ENCODE results near the gene CLP1. TPM values are rescaled to one million over a fixed set of nuclear protein-coding genes. Genes with fewer than 3 reads are reported as not detected.

CLP1 gene
- total RNA-seq, 1 experiment from 2014 or later, result 35.5 TPM

DNA sequence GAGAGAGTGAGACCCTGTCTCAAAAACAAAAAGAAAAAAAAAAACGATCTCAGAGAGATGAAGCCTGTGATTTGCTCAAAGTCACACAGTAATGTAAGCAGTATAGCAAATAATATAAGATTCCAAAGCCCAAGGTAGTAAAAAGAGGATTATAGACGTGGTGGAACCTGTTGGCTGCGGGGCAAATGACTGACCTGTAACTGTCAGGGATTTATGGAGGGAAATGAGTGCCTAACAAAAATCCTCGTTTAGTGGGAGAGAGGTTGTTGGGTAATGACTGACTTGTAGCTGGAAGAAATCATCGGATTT lies 723 bp upstream of the CLP1 start:
- no peak overlapping the region for H2AK5ac ChIP-seq (ENCODE audit: insufficient read length, low read length)
- Mint-ChIP-seq H3K27me3 (ENCODE audit: low read depth) (peaks cover 39% of the 10 kb centered on the region), H3K4me3 (peak overlapping the region; percentile 94 to 100), H3K36me3 (ENCODE audit: insufficient read depth in 1 of 3, low read depth in 3 of 3) (peaks cover 18 to 31% (median 26%) of the 10 kb centered on the region in 3 experiments), H3K27ac (peak overlapping the region in 1 of 3 experiments; percentile 34; a peak in 2 of 7 replicates), H3K4me1 (peaks cover 11 to 31% of the 10 kb centered on the region in 2 experiments), H3K9me3 (no peaks in the 10 kb centered on the region; a peak in 1 of 5 replicates)
- no peak overlapping the region for H2BK12ac ChIP-seq (ENCODE audit: insufficient read length, low read depth, low read length)
- no peak overlapping the region for H3K23ac ChIP-seq (ENCODE audit: insufficient read length, low read depth, low read length)
- H2AFZ ChIP-seq (ENCODE audit: low read length), result no peak overlapping the region
- H3K9ac ChIP-seq (ENCODE audit: extremely low read depth, insufficient read length, low read length), result peak overlapping the region; percentile 43
- H4K20me1 ChIP-seq (ENCODE audit: control insufficient read depth, insufficient read depth, insufficient read length), result no peaks in the 10 kb centered on the region
- no peak overlapping the region for H4K8ac ChIP-seq (replicated peaks; ENCODE audit: insufficient read length, low read depth, low read length)
- no peak for TF ChIP-seq CTCF (conservative IDR thresholded peaks at IDR 0.05)
- no peak overlapping the region for H3T11ph ChIP-seq (ENCODE audit: low read length)
- no peak overlapping the region for H3K56ac ChIP-seq (ENCODE audit: insufficient read length, low read depth, low read length)
- DNase-seq, result no peak
- H3K4me2 ChIP-seq (ENCODE audit: insufficient read depth, insufficient read length, low read length), result peak overlapping the region; percentile 46
- H3K27me3 ChIP-seq (ENCODE audit: insufficient read depth, low read length), result no peaks in the 10 kb centered on the region
- no peak overlapping the region for H2BK20ac ChIP-seq (ENCODE audit: low read depth, low read length, poor library complexity, severe bottlenecking)
- no peak overlapping the region for H3K18ac ChIP-seq (ENCODE audit: insufficient read length, low read depth, low read length)
- no peak overlapping the region for H4K5ac ChIP-seq (ENCODE audit: insufficient read length, low read depth, low read length)
- no peak overlapping the region for H3K27ac ChIP-seq (ENCODE audit: insufficient read length, low read depth, low read length)
- H3K9me3 ChIP-seq (ENCODE audit: control insufficient read depth, low read depth, low read length), result no peaks in the 10 kb centered on the region
- H4K91ac ChIP-seq (ENCODE audit: insufficient read length, low read depth, low read length), result no peak overlapping the region
- H2BK120ac ChIP-seq (ENCODE audit: low read depth, low read length, poor library complexity, severe bottlenecking), result no peak overlapping the region
- H3K4me1 ChIP-seq (ENCODE audit: insufficient read depth, low read length), result no peaks in the 10 kb centered on the region
- no CpG with 5 or more reads among the region's 5 CpGs for WGBS (ENCODE audit: extremely low coverage, insufficient read length, low lambda C conversion rate)
- H3K4ac ChIP-seq (ENCODE audit: low read depth, low read length), result no peak overlapping the region
- H3K79me1 ChIP-seq (ENCODE audit: insufficient read depth, low read depth, low read length, poor library complexity, severe bottlenecking), result no peaks in the 10 kb centered on the region
- peaks cover 5% of the 10 kb centered on the region; the same call in 1 of the 2 replicates for H3K79me2 ChIP-seq (ENCODE audit: insufficient read depth, low read length)
- no peak overlapping the region for H3K14ac ChIP-seq (ENCODE audit: insufficient read depth, low read length)
- no peak overlapping the region for H2BK15ac ChIP-seq (ENCODE audit: low read depth, low read length)
- peaks cover 7% of the 10 kb centered on the region for H3K23me2 ChIP-seq (ENCODE audit: insufficient read length, low read depth, low read length, poor library complexity, severe bottlenecking)
- no peak overlapping the region for H2BK5ac ChIP-seq (ENCODE audit: insufficient read length, low read length)
